Activated CD4-positive, alpha-beta T cell treated with anti-CD3 and anti-CD28 coated beads, Interleukin-2, Interleukin-6, amounts not matched to agents 100 ng/mL and 50 ng/mL, durations not matched to agents 16 hours and 8 hours (primary cell): ENCODE results near the gene TMEM139.

Experiments
- DNase-seq: peaks from one replicate; pipeline ENCODE4 v3.0.0-alpha.2; 2020

TMEM139 gene

DNA sequence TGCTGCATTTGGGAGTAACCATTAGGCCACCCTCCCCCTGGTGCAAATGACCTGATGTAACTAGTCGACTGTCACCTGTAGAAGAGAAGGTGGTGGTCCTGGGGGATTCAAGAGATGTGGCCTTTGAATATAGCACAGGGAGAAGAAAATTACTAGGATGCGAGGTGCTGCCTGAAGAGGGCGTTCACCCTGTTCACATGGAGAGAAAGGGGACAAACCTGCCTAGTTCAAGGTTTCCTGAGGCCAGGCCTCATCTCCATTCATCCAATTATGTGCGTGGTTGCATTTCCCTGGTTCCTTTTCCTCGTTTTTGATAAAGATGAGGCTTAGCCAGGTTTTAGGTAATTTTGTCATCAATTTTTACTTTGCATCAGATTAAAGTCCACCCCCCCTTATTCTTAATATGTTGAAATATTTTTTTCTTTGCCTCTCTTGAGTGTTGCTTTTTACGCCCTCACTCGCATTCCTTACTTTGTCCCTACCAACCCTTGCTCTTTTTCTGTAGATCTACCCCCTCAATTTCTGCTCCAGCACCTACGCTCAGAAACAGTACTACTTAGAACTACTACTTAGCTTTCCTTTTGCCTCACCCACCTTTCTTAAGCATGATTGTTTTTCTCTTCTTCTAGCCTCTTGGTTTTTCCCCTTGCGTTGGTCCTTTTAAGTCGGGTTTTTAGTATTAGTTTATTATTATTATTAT is 44.9 kb downstream of the TMEM139 start:
- DNase-seq: no peak

DNA sequence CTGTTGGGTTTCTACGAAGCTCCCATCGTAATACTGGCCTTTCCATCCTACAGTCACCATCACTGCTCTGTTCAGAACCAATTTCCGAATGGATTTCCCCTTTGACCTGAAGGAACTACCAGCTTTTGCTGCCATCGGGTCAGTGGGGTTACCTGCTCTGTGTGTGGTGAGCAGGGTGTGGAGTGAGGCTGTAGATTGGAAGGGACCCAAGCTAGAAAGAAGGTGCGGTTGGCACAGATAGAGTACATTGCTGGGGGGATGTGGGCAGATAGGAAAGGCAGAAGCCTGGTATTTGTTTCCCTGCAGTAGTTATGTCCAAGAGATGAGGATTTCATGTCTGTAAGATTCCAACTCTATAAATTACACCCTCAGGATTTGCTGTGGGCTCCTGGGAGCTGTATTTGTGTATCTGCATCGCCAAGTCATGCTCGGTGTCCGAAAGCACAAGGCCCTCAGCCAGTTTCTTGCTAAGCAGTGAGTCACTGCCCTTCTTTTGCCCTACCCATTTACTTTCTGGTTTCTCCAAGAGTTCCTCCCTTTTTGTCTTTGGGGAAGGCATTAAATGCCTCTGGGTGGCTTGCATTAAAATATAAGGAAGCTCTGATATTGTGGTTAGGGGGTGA is 46.5 kb downstream of the TMEM139 start:
- DNase-seq: no peak

DNA sequence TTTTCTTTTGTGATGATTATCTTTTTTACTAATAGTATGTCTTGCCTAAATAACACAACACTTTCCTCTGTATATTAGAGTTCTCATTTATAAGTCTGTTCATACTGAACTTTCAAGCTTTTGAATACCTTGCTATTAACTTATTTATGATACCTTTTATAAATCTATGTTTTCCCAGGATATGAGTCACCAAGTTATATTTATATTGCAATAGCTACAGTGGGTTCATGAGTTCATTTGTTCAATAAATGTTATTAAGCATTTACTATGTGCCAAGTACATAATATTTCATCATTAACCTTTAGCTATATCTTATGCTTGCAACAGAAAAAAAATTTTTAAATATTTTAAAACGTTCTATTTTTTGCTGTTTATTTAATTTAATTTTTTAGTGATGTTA is 49.5 kb downstream of the TMEM139 start:
- DNase-seq: no peak

DNA sequence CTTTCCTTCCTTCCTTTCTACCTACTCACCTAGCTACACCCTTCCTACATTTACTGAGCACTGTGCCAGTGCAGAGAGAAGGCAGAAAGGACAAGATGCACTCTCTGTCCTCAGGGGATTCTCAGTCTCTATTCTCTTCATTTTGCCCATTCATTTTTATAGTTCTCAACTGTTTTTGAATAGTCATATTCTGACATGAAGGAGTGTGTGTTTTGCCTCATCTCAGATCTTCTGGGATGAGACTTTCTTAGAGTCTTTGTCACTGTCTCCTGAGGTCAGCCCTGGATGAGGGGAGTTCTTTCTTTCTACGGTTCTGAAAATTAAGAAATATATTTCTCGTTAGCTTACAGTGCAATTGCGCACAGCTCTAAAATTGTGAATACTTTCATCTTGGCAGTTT is 52.5 kb downstream of the TMEM139 start:
- no peak for DNase-seq
